Measurements from ENCODE around the gene TMEM135.

Gene TMEM135

GRCh38 chr11:87352759-87353707, 315.3 kb downstream of the TMEM135 start:
- TF ChIP-seq FOXP2 (optimal IDR thresholded peaks at IDR 0.05; ENCODE audit: borderline replicate concordance, extremely low read depth, extremely low read length, insufficient read depth) (peak; percentile 67), POLR2AphosphoS5 (IDR thresholded peaks at IDR 0.05; ENCODE audit: low read depth, low read length) (no peak), REST (IDR thresholded peaks at IDR 0.05; ENCODE audit: insufficient read depth in 1 of 2, low read depth in 2 of 2, low read length in 2 of 2) (no peak), TAF1 (IDR thresholded peaks at IDR 0.05; ENCODE audit: borderline replicate concordance, insufficient read depth, low read length) (no peak), SIN3A (IDR thresholded peaks at IDR 0.05; ENCODE audit: borderline replicate concordance, insufficient read depth, low read length) (no peak)

- TF ChIP-seq REST (IDR thresholded peaks at IDR 0.05; ENCODE audit: insufficient read depth in 1 of 2, low read depth in 2 of 2, low read length in 2 of 2) (no peak), FOXP2 (optimal IDR thresholded peaks at IDR 0.05; ENCODE audit: borderline replicate concordance, extremely low read depth, extremely low read length, insufficient read depth) (no peak), TAF1 (IDR thresholded peaks at IDR 0.05; ENCODE audit: borderline replicate concordance, insufficient read depth, low read length) (no peak), SIN3A (IDR thresholded peaks at IDR 0.05; ENCODE audit: borderline replicate concordance, insufficient read depth, low read length) (no peak), POLR2AphosphoS5 (IDR thresholded peaks at IDR 0.05; ENCODE audit: low read depth, low read length) (no peak)
Observed at GRCh38 chr11:87353771-87354345, 316.1 kb downstream of the TMEM135 start.

- TF ChIP-seq SIN3A (IDR thresholded peaks at IDR 0.05; ENCODE audit: borderline replicate concordance, insufficient read depth, low read length) (no peak), TAF1 (IDR thresholded peaks at IDR 0.05; ENCODE audit: borderline replicate concordance, insufficient read depth, low read length) (no peak), FOXP2 (optimal IDR thresholded peaks at IDR 0.05; ENCODE audit: borderline replicate concordance, extremely low read depth, extremely low read length, insufficient read depth) (no peak), REST (IDR thresholded peaks at IDR 0.05; ENCODE audit: insufficient read depth in 1 of 2, low read depth in 2 of 2, low read length in 2 of 2) (no peak), POLR2AphosphoS5 (IDR thresholded peaks at IDR 0.05; ENCODE audit: low read depth, low read length) (no peak)
Observed at GRCh38 chr11:87355596-87355995, 317.9 kb downstream of the TMEM135 start.

- TF ChIP-seq REST (IDR thresholded peaks at IDR 0.05; ENCODE audit: insufficient read depth in 1 of 2, low read depth in 2 of 2, low read length in 2 of 2) = no peak
Observed at GRCh38 chr11:87356428-87356827, 318.7 kb downstream of the TMEM135 start.

Measured in PFSK-1 (cell line).